GM12873 (cell line): ENCODE measurements around the gene TENT4A.

Experiments
- TF ChIP-seq, protein P1 (sequence below): IDR thresholded peaks from 2 replicates; pipeline ENCODE4 v1.5.1; 2012; ENCODE audit warnings: low read depth, mild to moderate bottlenecking, moderate library complexity, low read length, control low read depth; ENCODE audit not compliant: insufficient read depth; ENCODE audit errors: missing control alignments

Gene TENT4A

DNA sequence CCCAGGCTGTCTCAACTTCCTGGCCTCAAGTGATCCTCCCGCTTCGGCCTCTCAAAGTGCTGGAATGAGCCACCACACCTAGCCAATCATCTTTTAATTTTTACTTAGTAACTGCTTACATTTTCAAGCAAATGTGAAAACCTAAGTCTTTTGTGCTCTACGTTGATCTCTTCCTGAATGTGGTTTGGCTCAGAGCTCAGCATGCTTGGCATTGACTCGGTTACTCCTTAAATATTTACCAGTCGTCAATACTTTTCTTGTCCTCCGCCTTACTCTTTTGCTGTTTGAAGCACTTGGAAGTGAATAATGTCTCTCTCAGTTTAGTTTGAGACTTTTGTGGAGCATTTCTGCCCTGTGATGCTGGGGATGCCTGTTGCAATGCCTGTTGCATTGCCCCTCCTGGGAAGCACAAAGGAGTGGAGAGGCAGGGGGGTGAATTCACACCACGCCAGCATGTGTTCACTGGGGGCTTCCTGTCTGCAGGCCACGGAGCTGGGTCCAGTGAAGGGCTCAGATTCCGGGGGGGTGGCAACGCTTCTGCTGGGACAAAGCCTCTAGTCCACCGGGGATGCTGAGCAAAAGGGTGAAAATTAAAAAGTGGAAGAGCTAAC is 13.1 kb upstream of the TENT4A start:
- TF ChIP-seq, protein P1, sequence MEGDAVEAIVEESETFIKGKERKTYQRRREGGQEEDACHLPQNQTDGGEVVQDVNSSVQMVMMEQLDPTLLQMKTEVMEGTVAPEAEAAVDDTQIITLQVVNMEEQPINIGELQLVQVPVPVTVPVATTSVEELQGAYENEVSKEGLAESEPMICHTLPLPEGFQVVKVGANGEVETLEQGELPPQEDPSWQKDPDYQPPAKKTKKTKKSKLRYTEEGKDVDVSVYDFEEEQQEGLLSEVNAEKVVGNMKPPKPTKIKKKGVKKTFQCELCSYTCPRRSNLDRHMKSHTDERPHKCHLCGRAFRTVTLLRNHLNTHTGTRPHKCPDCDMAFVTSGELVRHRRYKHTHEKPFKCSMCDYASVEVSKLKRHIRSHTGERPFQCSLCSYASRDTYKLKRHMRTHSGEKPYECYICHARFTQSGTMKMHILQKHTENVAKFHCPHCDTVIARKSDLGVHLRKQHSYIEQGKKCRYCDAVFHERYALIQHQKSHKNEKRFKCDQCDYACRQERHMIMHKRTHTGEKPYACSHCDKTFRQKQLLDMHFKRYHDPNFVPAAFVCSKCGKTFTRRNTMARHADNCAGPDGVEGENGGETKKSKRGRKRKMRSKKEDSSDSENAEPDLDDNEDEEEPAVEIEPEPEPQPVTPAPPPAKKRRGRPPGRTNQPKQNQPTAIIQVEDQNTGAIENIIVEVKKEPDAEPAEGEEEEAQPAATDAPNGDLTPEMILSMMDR = no peak

DNA sequence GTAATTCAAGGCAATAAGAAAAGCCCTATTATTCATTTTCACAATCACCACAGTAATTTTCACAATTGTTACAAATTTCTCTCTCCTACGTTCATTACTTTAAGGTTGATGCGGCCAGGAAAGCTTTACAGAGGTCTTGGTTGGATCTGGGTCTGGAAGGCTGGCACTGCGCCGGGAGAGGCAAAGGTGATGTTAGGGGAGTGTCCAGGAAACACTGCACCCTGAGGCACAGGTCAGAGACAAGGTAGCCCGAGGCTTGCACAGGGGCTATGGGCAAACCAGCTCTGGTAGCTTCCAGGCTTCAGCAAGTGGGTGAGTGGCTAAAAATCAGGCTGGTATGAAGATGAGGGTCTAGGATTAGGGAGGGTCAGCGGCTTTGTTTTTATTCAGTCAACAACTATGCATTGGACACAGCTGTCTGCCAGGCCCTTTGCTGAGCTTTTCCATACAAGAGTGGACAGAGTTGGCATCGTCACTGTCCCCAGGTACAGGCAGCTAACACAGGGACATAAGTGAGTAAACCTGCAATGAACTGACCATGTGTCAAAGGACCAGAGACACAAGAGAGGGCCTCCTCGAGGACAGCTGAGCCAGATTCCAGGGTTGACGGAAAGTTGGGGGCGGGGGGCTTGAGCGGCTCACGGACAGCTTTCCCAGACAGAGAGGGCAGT is 12.4 kb upstream of the TENT4A start:
- TF ChIP-seq, protein P1 = no peak

DNA sequence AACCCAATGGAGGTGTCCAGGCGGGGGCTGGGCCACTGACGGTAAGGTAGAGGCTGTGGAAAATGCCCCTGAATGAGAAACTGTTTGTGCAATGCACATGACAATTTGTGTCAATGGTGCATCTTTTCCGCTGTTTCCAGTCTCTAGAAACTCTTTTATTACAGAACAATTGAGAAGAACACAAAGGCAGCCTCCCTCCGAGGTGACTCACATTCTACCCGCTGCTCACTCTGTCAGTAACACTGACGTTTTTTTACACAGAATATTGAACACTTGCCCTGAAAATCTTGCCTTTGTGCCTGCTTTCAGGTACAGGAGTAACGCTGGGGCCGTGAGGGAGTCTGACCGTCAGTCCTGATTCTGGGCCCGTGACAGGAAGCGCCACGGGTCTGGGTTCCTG is 11.7 kb upstream of the TENT4A start:
- TF ChIP-seq, protein P1 = no peak

DNA sequence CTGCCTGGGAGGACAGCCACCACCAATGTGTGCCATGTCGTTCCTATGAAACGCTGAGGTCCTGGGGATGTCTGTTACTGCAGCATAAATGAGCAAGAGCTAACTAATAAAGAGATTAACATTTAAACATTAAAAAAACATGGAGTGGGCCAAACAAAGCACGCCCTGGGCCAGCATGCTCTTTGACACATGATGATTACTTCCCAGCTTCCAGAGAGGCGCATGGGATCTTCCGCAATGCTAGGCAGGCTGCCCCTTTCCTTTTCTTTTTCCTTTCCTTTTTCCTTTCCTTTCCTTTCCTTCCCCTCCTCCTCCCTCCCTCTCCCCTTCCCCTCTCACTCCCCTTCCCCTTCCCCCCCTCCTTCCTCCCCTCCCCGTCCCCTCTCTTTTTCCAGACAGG is 10.6 kb upstream of the TENT4A start:
- TF ChIP-seq, protein P1 = no peak

DNA sequence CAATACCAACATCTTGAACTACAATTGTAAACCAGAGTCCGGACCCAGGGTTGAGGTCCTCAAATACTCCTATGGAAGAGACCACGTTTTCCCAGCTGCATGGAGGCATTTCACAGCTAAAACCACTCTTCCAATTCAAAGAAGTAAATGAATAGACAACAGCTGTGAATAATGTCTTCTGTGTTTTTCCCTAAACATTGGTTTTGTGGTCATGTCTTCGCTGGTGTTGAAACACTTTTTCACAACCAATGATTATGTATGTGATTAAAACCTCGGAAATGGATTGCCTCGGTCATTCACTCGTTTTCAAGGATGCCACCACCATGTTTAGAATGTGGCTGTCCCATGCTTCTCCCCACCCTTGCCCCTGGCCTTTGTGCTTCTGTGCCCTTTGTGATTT is 9.4 kb upstream of the TENT4A start:
- TF ChIP-seq, protein P1 = no peak

DNA sequence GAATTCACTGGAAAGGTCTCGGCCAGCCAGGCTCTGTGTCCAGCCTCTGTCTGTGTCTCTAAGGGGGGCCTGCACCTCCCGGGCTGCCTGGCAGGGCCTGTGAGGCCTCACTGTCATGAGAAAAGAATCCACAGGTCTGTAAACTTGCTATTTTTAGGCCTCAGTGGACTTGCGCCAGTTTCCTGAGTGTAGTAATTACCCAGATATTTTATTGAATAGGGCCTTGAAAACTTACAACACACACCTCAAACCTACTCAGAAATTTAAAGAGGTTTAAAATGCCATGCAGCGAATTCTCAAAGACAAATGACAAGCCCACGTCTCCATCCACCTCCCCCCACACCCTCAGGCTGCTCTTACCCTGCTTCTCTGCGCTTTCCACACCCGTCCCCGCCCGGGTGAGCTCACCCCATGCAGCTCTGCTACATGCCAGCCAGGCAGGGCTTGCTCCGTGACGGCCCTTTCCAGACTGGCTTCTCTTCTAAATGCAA is 8.8 kb upstream of the TENT4A start:
- TF ChIP-seq, protein P1 = no peak

DNA sequence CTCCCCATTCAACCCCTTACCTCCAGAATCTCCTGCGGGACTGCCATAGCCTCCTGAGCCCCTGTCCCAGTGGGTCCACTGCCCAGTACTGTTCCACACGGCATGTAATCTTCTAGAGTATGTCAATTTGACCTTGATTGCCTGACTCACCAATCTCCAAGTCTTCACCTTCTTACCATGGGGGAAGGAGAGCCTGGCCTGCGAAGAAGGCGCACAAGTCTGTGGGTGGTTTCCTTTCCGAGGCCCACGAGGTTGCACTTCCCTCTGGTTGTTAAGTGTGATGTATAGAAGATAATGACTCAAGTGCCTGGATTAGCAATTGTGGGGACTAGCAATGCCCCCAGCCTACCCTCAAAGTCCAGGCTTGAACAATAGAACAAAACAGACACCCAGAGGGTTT is 8.1 kb upstream of the TENT4A start:
- TF ChIP-seq, protein P1 = no peak
